Activated T-helper 1 cell treated with anti-CD3 and anti-CD28 coated beads, Interleukin-2, amount 50 U/mL, for 16 hours (primary cell): Measurements from ENCODE around the gene EPHB2.
"Not testable (repeated sequence)": the region's sequence is repeated elsewhere in the genome, so short reads cannot be mapped to it uniquely, and the experiment has no call there.

Experiments used
- DNase-seq, 2 donors: peaks; one replicate each; pipeline ENCODE4 v3.0.0-alpha.2; 2020; ENCODE audit warnings: low read depth in 1 of 2, low spot score in 1 of 2

Gene EPHB2

GRCh38 chr1:22710701-22711049 lies at the start of gene EPHB2:
TSS of gene EPHB2 (plus strand) at chr1:22710839. CDS start at chr1:22710983, 144 bp downstream.
- no peak for DNase-seq

DNA sequence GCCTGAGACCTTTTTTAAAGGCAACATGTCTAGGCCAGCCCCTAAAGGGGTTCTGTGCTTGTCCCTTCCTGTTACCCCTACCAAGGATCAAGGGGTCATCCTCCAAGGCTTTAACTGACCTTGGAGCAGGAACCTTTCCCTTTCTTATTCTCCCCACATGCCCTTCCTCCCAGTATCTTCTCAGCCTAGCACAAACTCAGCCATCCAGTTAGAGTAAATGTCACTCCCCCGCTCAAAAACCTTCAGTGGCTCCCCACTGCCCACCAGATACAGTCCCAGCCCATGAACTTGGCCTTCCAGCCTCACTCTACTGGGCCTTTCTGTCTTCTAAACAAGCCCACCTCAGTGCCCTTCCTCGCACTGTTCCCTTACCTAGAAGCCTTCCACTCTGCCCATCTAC lies 48.8 kb upstream of the EPHB2 start:
- DNase-seq = no peak

DNA sequence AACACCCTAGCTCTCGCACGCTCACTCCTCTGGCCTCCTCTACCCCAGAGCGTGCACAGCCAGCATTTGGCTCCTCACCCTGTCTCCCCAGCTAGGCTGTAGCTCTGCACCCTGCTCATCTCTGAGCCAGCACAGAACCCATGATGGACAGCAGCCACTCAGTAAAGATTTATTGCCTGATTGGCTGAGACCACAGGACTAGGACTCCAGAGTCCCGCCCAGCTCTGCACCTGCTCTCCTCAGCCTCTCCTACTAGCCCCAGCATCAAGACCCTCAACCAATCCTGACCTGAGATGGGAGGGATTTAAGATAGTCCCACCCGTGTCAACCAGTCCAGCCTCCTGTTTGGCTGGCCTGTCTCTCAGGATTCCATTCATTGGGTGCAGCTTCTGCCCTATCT lies 48.3 kb upstream of the EPHB2 start:
- no peak for DNase-seq

DNA sequence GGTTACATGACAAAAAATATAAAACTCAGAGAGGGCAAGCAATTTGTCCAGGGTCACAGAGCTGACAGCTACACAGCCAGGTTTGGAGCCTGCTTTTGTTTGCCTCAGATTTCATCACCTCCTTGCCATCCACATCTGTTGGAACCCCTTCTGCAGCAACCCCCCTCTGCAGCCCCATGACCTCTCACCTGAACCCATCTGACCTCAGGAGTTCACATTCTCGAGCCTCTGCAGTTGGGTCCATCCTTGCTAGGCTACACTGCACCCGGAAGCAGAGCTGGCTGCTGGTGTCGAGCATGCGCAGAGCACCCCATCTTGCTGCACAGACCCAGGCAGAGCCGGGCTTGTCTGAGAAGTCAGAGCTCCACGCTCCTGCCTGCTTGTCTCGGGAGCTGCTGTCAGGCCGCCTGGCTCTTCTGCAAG lies 47.6 kb upstream of the EPHB2 start:
- no peak for DNase-seq

DNA sequence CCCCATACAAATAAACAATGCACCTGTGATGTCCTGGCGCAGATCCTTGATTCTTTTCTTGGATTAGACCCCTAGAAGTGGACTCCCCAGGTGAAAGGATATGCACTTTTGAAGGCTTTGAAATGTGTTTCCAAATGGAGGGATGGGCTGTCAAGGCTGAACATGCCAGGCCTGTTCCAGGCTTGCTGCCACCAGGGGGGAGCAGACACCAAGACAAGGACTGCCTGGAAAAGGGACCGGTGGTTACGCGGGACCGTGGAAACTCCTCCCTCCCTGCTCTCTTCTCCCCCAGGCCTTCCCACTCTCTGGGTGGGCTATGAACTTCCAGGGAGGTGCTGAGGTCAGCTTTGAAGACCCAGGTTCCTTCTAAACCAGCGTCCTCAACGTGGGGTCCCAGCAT lies 44.9 kb upstream of the EPHB2 start:
- no peak for DNase-seq

- DNase-seq = no peak
Measured at GRCh38 chr1:22666412-22666811, 44.2 kb upstream of the EPHB2 start.

GRCh38 chr1:22668840-22669239 lies 41.8 kb upstream of the EPHB2 start:
- not testable (repeated sequence) for DNase-seq

- DNase-seq = no peak
Measured at GRCh38 chr1:22670352-22670975, 40.2 kb upstream of the EPHB2 start.

DNA sequence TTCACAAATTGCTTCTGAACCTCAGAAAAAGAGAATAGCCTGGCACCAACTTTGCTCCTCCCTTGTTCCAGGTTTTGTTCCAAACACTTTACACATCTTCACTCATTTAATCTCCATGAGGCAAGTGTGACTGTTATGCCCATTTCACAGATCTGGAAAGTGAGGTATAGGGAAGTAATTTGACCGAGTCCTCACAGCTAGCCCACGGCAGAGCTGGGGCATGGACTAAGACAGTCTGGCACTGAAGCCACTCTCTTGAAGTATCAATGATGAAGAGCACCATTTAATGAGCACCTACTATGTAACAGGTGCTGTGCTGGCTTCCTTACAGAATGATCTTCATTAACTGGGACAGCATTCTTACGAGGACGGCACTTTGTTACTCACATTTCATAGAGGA lies 38.6 kb upstream of the EPHB2 start:
- no peak for DNase-seq

DNA sequence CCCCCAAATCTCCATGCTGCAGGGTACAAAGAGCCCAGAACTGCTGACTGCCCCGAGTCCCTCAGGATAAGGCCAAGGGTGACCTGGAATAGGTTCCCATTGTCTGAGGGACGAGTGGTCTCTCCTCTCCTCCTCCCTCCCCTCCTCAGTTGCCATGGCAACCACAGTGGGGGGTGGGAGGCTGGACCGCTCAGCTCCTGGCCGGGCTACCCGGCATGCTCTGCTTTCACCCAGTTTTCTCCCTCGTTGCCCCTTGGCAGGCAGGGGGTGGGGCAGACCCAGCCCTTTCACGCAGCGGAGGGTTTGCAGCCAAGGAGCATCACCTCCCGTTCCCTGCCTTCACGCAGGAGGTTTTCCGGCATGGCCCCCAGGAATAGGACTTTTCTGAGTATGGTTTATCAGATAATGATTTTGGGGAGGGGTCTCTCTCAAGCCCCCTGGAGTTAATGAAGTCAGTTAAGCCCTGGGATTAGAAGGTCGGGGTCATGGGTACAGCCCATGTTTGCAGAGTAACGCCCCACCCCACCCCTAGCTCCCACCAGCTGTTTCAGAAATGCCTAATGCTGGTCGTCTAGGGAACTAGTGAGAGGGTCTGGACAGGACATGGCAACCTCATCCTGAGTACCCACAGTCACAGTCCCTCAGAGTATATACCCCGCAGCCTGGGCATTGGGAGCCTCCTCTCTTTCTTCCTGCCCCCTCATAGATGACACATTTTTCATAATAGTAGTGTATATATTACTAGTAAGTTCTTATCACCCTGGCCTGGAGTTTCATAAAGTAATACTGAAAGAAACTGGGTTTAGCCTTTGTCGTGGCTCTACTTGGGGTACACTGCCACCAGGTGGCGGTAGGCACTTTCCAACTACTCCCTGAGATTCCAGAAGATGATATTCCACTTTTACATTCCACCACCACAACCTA lies 36.9 kb upstream of the EPHB2 start:
- no peak for DNase-seq

DNA sequence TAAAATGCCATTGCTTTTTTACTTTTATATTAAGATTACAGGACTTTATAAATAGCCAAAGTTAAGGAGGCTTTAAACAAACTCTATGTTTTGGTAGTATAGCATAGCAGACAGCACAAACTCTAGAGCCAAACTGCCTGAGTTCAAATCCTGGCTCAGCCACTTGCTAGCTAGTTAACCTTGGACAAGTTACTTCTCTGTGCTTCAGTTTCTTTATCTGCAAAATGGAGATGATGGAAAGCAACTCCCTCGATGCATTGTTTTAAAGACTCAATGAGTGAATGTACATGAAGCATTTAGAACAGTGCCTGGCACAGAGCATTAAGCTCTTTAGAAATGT lies 36.3 kb upstream of the EPHB2 start:
- DNase-seq = no peak

DNA sequence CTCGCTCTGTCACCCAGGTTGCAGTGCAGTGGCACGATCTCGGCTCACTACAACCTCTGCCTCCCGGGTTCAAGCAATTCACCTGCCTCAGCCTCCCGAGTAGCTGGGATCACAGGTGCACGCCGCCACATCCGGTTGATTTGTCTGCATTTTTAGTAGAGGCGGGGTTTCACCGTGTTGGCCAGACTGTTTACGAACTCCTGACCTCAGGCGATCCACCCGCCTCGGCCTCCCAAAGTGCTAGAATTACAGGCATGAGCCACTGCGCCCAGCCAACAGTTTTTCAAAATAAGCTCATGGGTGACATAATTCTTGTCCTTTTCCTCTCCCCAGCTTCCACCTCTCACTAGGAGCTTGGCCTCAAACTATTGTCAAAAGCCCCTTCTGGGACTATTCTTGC lies 34.5 kb upstream of the EPHB2 start:
- DNase-seq = not testable (repeated sequence)

GRCh38 chr1:22676916-22677583 lies 33.6 kb upstream of the EPHB2 start:
- no peak for DNase-seq

DNA sequence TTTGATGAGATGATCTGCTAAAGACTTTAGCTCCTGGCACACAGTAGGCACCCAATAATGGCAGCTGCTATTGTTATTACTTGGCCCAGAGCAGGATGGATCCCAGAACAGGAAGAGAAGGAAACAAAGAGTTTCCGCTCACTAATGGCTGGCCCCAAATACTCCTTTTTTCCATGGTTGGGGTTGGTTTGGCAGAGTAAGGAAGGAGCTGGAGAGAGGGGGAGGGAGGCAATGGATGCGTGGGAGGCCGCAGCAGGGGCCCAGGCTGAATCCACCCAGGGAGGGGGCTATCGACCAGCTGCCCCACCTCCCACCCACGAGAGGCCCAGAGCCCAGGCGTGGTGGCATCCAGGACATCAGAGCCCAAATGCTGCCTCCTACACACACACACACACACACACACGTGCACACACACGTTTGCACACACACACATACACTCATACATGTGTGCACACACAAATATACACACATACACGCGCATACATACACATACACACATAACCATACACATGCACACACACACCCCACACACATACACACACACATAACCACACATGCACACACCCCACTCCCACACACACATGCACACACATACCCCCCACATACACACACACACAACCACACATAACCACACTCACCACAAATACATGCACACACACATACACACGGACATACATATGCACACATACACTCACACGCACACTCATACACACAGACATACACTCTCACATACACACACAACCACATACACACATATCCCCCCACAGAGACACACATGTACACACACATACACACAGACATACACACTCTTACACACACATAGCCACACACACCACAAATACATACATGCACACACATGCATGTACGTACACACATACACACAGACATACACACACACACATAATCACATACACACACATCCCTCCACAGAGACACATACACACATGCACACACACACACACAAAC lies 32.4 kb upstream of the EPHB2 start:
- DNase-seq = no peak

GRCh38 chr1:22680726-22681125 lies 29.9 kb upstream of the EPHB2 start:
- DNase-seq = no peak

GRCh38 chr1:22681556-22682276 lies 28.9 kb upstream of the EPHB2 start:
- DNase-seq = no peak

DNA sequence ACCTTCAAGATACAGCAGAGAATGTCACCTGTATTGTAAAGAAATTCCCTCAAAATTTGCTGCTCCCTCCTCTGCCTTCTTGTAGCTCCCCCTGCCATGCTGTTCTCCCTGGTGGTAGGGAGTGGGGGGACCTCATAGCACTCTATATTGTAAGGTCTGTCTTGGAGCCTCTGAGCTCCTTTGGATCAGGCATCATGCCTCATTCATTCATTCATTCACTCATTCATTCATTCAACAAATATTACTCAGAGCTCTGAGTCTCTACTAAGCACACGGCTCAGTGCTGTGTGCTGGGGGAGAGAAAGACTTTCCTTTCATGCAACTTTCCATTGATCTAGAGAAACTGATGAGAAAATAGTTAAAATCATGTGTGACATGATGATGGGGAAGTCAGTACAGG lies 27.1 kb upstream of the EPHB2 start:
- no peak for DNase-seq

DNA sequence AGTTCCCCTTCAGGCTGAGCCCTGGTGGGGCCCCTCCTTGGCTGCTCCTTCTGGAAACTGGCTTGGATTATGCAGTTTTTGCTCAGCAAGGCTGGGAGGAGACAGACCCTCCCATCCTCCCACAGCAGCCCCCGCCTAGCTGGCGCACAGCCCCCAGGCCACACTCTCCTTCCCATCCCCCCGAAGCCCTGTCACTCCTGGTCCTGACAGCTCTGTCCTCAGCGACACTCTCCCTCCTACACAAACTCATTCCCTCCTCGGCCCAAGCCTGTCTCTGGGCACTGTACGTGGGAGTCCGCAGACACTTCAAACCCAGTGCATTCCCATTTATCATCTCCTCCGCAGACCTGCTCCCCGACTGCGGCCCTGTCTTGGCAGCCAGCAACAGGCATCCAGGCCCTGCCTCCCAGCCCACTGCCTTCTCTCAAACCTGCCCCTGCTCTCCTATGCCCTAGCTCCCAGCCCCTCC lies 25.0 kb upstream of the EPHB2 start:
- no peak for DNase-seq

DNA sequence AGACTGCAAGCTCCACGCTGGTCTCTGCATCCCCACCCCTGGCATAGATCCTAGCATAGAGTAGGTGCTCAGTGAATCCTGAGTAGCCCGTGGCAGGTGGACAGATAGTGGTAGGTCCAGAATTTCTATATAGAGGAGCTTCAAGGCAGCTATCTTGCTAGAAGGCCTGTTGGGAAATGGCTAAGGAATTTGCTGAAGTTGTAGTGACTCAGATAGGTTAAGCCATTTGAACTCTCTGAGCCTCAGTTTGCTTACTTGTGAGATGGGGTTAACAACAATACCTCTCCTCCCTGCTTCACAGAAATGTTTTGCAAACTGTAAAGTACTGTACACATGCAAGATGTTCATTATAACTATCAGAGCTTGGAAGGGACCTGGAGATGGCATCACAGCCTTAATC lies 23.4 kb upstream of the EPHB2 start:
- no peak for DNase-seq

DNA sequence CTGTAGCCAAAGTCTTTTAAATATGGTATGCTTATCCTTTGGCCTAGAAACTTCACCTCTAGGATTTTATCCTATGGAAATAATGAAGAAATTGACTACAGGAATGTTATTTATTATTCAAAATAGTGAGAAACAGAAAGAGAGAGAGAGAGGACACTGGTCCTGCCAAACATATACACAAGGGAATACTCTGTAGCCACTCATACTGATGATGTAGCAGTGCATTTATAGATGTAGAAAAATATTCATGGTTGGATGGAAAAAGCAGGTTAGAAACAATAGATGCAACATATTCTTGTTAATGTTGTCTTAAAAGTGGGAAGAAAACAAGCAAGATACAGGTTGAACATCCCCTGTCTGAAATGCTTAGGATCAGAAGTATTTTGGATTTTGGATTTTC lies 22.2 kb upstream of the EPHB2 start:
- DNase-seq = no peak
